HG03520 (cell line): Measurements from ENCODE around the gene CDC42BPB.
"Not testable (repeated sequence)": the region's sequence is repeated elsewhere in the genome, so short reads cannot be mapped to it uniquely, and the experiment has no call there.

Experiments used
- ATAC-seq: cut with Tn5 transposase; IDR thresholded peaks from one replicate; pipeline ENCODE4 v1.9.1; 2021; ENCODE audit warnings: mild to moderate bottlenecking, moderate library complexity; ENCODE audit not compliant: unreplicated experiment

CDC42BPB gene

DNA sequence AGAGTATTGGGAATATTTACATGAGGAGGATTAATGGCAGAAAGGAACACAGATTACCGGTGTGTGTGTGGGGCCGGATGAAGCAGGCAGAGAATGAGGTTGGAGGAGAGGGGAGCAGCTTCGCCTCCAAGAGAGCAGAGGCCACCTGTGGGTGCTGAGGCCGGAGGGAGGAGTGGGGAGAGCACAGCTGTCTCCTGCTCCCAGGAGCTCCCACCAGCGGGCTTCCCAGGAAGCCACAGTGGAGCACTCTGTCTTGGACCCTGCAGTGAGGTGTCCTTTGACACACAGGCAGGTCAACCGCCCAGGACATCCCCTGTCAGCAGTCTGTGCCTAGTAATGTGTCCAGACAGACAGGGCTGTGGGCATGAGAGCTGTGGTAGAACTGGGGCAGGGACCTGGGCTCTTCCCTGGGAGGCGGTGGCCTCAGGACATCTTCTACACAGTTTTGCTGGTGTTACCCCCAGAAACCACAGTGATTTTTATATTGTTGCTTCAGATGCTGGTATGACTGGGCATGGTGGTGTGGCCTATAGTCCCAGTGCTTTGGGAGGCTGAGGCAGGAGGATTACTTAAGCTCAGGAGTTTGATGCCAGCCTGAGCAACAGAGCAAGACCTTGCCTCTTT lies 153.3 kb downstream of the CDC42BPB start:
- ATAC-seq, result no peak

DNA sequence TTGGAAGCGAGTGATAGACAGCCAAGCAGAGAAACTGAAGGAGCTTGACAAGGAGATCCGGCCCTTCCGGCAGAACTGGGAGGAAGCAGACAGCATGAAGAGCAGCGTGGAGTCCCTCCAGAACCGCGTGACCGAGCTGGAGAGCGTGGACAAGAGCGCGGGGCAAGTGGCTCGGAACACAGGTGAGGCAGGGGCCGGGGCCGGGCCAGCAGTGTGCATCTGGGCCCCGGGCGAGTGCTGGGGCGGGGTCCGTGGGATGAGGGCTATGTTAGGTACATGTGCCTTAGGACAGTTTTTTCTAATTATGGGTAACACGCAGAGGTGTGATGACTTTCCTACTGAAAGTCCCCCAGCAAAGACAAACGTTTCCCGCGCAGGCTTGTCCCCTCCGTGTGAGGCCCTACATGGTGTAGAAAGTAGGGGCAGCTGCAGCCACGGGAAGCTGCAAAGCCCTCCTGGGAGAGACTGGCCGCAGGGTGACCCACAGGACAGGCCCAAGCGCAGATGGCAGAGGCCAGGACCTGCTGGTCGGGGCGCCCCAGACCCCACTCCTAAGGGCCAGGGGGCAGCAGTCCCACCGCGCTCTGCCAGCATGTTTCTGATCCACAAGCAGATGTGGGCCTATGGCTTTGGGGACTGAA lies 154.0 kb downstream of the CDC42BPB start:
- ATAC-seq, result no peak

DNA sequence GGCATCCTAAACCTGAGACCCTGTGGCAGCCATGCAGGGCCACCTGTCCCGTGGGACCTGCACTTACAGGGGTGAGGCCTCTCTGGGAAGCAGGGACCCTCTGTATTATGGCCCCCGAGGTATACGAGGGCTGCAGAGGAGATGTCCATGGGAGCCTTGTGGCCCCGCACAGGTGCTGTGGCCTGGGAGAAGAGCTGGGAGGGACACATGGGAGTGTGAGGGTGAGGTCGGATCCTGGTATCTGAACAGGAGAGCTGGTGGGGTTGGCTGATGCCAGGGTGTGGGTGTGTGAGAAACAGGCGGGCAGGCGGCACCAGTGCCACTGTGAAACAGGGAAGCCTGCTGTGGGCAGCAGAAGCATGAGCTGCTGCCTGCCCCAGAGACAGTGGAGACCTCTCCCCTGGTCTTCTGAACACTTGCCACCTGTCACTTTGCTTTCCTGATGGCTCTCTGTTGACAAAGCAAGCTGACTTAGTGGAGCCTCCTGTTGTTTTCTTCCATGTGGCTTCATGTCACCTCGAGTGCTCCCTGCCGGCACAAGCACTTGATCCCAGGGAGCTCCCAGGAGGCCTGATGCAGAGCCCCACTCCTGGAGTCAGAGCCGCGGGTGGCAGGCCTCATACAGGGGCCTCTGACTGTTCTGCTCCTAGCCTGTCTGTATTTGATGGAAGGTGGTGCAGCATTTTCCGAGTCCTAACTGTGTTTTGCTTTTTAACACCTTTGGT lies 154.7 kb downstream of the CDC42BPB start:
- ATAC-seq, result no peak

DNA sequence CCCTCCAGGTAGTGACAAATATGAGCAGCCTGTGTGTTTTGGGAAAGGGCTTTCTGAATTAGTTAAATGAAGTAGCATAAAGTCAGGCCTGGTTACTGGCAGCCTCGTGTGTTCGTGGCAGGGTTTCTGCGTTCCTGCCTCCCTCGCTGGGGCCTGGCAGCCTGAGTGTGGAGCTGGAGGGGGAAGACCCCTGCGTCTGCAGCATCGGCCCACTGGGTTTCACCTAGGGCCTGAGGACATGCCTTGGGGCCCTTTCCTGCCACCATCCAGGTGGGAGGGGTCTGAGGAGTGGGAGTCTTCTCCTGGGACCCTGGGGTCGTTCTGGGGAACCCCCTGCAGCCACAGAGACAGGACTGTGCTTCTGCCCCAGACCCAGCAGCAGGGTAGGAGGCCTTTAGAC lies 155.3 kb downstream of the CDC42BPB start:
- no peak for ATAC-seq

DNA sequence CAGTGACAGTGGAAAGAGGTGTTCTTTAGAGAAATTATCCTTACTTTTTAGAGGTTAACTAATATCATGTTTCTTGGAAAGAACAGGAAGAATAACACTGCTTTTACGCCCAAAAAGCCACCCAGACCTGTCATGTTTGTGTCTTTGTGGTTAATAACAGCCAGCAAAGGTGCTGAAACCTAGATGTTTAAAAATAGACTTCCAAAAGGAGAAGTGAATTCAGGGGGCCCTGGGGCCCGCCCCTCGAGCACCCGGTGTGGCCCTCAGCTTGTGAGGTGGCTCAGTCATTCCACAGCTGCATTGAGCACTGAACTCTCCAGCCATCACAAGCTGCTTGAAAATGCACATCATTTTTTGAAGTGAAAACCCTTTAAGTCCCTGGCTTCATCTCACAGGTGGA lies 155.7 kb downstream of the CDC42BPB start:
- ATAC-seq, result peak; percentile 67

DNA sequence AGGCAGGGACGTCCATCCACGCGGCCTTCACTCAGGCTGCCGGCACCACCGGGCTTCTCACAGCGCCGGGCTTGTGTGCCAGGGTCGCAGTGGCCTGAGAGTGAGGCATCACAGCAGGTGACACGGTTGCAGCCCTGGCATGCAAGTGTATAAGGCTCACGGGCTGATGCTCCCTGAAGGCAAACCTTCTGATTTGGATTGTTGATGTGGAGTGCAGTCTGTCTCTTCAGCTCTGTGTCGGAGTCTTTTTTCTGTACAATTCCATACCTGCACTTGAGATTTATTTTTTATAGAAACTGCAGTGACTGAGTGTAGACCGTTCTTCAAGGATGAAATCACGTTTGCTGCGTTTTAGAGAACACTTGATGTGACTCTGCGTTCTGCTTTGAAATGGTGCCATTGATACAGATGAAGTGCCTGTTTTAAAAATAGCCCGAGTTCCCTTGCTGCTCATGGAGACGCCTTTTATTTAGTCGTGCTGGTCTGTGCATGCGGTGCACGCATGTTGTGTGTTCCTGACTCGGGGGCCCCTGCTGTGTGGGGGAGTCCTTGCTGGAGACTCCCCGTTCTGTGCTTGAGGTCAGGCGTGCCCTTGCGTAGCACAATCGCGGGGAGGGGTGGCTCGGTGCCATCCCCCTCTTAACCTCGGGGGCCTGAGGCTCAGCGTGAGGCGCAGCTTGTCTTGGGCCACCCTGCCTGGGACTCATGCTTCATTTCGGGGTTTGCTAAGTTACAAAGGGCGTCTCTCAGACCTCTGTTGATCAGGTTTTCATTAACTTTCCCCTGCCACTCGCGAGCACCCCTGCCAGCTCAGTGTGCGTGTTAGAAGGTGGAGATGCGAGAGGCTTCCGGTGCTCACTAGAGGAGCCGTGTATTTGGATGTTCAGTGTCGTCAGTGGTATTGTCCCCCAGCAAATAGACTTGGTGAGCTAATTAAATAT lies 156.4 kb downstream of the CDC42BPB start:
- ATAC-seq, result peak; percentile 53

DNA sequence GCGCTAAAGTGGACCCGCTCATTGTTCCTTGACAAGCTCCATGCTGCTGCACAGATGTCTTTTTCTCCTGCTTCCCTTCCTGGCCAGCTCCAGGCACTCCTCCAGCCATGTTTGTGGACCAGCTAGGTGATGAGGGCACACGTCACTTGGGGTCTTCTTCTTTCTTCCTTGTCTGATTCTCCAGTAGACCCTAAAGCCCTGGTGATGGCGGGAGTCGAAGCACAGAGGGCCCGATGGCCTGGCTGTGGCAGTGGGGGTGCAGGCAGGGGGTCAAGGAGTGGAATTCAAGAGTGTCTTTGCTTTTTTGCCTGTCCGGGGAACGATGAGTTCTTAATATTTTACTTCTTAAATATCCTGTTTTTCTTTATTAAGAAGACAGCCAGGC lies 157.8 kb downstream of the CDC42BPB start:
- no peak for ATAC-seq

DNA sequence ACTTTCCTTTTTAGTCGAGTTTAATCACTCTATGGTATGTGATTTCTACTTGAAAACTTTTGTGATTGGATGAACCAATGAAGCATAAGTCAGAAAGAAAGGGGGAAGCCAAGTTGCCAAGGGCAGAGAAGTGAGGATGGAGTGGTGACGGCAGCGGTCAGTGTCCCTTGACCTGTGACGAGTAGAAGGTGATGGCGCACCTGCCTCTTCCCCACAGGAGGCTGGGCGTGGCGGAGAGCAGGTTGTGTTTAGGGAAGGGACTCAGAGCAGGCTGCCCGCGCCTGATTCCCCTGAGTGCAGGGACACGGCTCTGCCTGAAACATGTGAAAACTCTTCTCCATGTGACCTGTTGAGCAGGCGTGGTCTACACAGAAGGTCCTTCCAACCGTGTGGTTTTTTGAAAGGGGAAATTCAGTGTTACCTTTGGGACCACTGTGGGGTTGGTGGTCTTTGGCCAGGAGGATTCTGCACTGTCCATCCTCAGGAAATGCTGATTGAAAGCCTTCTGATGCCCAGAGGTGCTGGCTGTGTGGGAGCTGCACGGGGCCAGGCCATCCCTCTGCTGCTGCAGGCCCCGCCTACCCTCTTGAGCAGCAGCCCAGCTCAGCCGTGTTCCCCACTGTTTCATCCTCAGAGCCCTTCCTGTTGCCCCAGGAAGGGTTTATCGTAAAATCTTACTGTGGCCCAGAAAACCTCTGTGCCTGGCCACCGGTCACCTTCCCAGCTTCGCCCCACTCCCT lies 158.4 kb downstream of the CDC42BPB start:
- ATAC-seq, result no peak

DNA sequence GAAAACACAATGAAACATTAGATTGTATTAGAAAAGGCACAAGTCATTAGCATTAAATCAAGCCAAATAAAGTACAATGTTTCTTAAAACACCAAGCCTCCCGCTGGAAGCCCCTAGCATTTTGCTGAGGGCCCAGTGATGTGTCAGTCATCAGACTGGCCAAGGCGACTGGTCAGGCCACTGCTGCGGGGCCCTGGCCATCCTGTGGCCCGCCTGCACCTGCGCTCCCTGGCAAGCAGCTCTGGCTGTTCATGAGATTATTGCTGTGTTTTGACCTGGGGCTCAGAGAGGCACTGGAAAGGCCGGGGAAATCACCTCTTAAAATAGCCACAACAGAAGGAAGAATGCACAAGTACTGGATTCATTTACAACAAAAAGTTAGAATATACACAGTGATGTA lies 159.1 kb downstream of the CDC42BPB start:
- ATAC-seq, result no peak

DNA sequence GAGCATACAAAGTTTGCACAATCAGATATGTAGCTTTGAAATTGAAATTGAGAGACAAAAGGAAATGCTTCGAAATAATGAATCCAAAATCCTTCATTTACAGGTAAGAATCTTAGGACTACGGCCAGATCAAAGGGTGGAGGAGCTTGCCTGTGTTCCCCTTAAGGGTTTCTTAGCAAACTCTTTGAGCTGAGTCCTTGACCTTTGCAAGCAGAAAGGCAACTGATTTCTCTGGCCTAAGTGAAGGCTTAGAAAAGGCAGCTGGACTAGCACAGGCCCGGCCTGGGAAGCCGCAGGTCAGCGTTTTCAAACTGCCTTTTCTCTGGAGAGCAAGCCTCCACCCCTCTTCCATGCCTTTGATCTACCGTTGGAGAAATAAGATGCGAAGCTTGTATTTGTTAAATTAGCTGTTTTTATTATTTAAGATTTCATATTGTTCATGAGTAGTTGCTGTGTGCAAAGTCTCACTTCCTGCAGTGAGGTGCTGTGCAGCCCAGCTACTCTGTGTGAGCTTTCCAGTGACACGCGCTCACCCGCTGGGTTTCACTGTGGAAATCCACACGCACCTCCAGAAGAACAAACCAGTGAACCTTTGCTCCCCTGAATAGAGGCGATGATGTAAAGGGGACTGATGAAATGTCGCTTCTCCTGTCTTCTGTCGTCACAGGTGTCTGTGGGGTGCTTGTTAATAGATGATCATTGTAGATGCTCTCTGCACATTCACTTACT lies 159.9 kb downstream of the CDC42BPB start:
- no peak for ATAC-seq

DNA sequence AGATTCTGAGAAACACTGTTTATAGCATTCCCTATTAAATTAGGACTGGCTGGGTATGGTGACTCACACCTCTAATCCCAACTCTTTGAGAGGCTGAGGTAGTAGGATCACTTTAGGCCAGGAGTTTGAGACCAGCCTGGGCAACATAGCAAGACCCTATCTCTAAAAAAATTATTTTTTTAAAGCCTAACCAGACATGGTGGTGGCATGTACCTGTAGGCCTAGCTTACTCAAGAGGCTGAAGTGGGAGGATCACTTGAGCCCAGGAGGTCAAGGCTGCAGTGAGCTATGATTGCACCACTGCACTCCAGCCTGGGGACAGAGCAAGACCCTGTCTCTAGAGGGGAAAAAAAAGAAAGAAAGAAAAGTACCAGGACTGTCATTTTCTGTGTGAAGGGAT lies 160.6 kb downstream of the CDC42BPB start:
- ATAC-seq, result not testable (repeated sequence)

DNA sequence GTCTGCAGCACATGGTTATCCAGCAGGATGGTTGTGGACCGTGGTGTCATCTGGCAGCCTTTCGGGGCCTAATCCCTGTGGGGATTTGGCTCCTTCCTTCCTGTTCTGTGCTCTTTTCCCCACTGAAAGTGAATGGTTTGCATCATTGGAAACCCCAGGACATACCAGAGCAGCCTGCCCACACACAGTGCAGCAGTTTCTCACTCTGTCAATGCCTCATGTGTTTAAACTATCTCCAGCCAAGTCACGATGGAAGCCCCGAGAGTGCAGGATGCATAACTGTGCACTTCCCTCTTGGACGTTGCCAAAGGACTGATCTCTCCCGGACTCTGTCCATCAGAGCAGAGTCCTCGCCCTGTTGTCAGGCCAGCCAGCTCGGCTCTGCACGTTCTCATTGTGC lies 163.9 kb downstream of the CDC42BPB start:
- ATAC-seq, result no peak

DNA sequence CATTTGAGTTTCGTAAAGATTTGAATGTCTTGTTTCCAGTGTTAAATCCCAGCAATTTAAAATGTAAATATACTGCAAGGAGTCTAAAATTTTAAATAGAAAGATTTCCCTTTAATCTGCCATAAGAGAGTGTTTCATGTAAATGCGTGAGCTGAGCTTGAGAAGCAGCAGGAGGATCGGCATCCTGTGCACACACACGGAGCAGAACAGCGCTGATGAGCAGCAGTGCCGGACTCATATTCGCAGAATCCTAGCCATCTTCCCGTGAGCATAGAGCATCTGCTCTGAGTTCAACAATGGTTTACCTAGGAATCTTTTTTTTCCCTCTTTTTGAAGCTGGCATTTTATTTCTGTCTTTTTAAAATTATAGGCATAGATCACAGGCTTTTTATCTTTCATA lies 164.7 kb downstream of the CDC42BPB start:
- ATAC-seq, result no peak

DNA sequence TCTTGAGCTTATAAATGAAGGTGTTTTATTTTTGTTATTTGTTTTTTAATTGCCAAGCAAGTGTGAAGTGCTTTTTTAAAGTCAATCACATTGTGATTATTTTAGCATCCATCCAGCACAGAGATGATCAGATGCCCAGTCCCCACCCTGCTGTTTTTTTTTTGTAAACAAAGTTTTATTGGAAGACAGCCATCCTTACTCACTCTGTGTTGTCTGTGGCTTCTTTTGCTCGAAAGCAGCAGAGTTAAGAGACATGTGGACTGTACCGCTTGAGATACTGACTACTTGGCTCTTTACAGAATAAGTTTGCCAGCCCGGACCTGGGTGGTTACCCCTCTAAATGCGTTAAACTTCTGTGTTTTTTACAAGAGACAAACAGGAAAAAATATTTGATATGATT lies 165.8 kb downstream of the CDC42BPB start:
- no peak for ATAC-seq

DNA sequence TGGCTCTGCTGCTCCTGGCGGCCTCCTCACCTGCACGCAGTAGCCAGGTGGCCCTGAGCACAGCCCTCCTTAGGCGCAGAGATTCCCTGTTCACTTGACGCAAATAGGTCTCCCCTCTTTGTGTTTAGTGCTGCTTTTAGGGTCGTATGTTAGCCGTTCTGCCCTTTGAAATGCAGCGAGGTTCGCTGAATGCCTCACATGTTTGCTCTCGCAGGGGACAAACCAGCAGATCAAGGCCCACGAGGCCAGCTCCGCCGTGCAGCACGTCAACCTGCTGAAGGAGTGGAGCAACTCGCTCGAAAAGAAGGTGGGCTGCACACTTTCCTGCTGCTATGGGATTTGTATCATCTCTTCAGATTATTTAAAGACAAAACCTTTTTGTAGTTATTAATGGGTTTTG lies 166.2 kb downstream of the CDC42BPB start:
- no peak for ATAC-seq

DNA sequence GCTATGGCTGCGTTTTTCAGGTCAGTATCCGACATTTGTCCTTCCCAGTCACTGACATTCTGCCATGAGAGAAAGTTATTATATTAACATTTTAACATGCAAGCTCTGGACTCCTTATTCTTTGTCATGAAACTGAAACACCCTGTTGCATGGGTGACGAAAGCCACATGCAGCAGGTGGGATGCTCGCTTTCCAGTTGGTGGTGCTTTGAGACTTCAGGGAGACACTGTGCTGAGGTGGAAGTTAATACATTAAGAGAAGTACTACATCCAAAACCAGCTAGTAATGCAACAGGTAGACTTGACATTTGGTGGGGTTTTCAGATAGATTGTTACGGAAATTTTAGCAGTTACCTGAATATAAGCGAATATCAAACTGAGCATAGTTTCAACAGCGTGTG lies 167.7 kb downstream of the CDC42BPB start:
- ATAC-seq, result no peak

DNA sequence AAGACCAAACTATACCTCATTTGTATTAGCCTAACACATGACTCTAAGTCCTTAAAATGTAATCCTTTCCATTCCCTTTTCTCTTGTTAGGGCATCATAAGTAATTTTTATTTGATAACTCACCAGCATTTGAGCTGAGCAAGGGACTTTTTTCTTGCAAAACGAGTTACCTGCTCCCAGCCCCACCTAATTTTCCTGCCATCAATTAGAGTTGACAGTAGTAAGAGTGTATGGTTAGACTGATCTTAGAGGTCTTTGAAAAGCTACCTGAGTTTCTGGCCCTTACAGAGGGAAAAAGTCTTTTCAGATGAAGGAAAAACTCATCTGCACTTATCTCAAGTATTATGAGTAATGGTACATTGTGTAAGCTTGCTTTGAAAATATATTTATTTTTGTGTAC lies 168.6 kb downstream of the CDC42BPB start:
- no peak for ATAC-seq

DNA sequence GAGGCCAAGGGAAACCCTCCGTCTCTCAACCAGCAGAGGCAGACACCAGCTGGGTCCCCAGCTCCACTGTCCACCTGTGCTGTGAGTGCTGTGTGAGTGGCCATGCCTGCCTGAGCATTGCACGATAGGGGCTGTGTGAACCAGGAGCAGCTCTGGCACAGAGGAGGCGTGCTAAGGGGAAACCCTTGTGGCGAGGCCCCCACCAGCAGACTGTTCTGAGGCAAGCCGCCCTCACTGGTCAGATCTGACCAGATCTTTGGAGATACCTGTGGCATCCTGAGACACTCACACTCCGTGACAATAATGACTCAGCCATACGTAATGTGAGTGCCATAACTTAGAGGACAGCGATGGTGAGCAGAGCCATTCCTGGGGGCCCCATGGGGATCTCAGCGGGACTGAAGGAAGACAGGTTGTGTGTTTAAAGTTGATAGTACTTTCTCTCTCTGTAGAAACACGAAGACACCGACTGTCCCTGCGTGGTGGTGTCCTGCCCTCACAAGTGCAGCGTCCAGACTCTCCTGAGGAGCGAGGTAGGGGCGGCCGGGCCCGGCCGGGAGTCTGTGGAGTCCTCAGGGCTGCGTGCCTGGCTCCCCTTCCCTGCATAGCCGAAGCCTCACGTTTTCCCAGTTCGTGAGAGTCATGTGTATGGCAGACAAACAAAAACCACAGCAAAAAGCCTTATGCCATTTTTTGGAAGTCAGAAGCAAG lies 171.5 kb downstream of the CDC42BPB start:
- no peak for ATAC-seq

DNA sequence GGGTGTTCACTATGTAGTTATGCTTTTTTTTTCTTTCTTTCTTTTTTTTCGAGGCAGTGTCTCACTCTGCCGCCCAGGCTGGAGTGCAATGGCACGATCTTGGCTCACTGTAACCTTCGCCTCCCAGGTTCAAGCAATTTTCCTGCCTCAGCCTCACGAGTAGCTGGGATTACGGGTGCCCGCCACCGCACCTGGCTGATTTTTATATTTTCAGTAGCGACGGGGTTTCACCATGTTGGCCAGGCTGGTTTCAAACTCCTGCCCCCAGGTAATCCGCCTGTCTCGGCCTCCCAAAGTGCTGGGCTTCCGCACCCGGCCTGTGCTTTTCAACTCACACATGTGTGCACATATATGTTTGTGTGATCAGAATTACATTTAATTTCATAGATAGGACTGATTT lies 173.8 kb downstream of the CDC42BPB start:
- no peak for ATAC-seq
